NT2/D1 (cell line): Measurements from ENCODE around the gene GLTP.

Experiments used
- DNase-seq: peaks from one replicate; pipeline ENCODE4 v3.0.0-alpha.2; 2011; ENCODE audit warnings: low read depth, low spot score
- H3K27me3 ChIP-seq: 2 replicates; pipeline ENCODE4 v1.6.0; 2011; ENCODE audit warnings: mild to moderate bottlenecking; ENCODE audit not compliant: insufficient read length, insufficient read depth
- H3K36me3 ChIP-seq: 2 replicates; pipeline ENCODE4 v1.6.1; 2011; ENCODE audit warnings: mild to moderate bottlenecking, low read length, mixed read lengths; ENCODE audit not compliant: insufficient read depth, insufficient read length
- H3K4me1 ChIP-seq: 2 replicates; pipeline ENCODE4 v1.5.1; 2011; ENCODE audit not compliant: insufficient read depth, insufficient read length
- H3K4me3 ChIP-seq: 2 replicates; pipeline ENCODE4 v1.5.1; 2011; ENCODE audit warnings: low read depth; ENCODE audit not compliant: insufficient read length
- H3K9ac ChIP-seq: 2 replicates; pipeline ENCODE4 v1.6.0; 2011; ENCODE audit warnings: low read depth; ENCODE audit not compliant: insufficient read length
- H3K9me3 ChIP-seq: 2 replicates; pipeline ENCODE4 v1.5.1; 2011; ENCODE audit warnings: mild to moderate bottlenecking, low read length; ENCODE audit not compliant: insufficient read depth
- SUZ12 ChIP-seq: IDR thresholded peaks from 2 replicates; pipeline ENCODE4 v1.6.1; 2011; ENCODE audit not compliant: insufficient read length, insufficient read depth; ENCODE audit errors: extremely low read depth
- YY1 ChIP-seq: IDR thresholded peaks from 2 replicates; pipeline ENCODE4 v1.6.1; 2011; ENCODE audit not compliant: insufficient read length, insufficient read depth
- ZNF274 ChIP-seq: IDR thresholded peaks from 2 replicates; pipeline ENCODE4 v1.6.1; 2011; ENCODE audit warnings: mild to moderate bottlenecking, low read depth, low read length

The GLTP gene

DNA sequence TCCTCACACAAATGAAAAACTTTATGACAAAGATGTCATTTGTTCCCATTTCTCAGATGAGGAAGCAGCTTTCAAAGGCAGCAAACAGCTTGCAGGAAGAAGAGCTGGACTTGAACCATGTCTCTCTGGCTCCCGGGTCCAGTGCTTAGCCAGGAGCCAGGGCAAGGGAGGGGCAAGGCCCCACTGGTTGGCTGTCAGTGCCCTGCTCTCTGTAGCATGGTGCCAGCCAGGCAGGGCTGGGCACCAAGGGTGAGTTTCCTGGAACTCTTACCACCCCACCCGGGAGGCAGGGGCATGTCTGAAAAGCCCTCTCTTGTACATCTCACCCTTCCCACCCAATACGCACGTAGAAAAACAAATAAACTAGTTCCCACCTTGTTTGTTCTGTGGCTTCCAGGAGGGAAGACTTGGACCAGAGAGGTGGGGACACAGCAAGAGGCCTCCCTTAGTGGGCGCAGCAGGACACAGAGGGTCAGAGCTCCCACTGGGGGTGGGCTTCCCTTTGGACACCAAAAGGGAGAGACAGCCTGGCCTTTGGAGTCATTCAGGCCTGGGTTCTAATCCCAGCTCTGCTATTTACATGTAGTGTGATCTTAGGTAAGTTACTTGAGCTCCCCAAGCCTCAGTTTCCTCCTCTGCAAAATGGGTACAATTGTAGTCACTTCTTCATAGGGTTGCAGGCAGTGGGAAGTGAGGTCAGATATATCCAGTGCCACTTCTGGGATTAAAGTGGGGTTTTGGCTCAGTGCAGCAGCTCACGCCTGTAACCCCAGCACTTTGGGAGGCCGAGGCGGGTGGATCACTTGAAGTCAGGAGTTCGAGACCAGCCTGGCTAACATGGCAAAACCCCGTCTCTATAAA, 64.4 kb downstream of the GLTP start:
- peaks cover 13% of the 10 kb centered on the region for H3K36me3 ChIP-seq
- H3K9ac ChIP-seq: no peak overlapping the region
- H3K4me3 ChIP-seq: no peak overlapping the region
- no peaks in the 10 kb centered on the region for H3K9me3 ChIP-seq
- TF ChIP-seq SUZ12 (no peak), YY1 (no peak), ZNF274 (no peak)
- peaks cover 9% of the 10 kb centered on the region for H3K4me1 ChIP-seq
- no peaks in the 10 kb centered on the region for H3K27me3 ChIP-seq
- no peak for DNase-seq

DNA sequence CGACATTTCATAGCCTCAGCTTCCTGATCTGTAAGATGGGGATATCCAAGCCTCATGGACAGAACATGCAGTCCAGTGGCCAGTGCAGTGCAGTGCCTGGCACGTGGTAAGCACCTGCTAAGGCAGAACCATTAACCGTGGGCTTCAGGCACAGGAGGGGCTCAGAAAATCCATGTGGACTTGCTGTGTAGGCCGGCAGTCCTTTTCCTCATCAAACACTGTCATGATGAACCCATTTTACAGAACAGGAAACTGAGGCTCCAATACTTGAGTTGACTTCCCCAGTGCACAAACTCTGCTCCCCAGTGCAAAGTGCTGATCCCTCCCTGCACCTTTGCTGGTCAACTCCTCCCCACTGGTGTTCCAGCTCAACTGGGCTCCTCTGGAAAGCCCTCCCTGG, 65.1 kb downstream of the GLTP start:
- H3K9me3 ChIP-seq: no peaks in the 10 kb centered on the region
- H3K27me3 ChIP-seq: no peaks in the 10 kb centered on the region
- H3K4me3 ChIP-seq: no peak overlapping the region
- H3K9ac ChIP-seq: no peak overlapping the region
- H3K4me1 ChIP-seq: peaks cover 14% of the 10 kb centered on the region
- DNase-seq: no peak
- H3K36me3 ChIP-seq: peaks cover 13% of the 10 kb centered on the region
- TF ChIP-seq ZNF274 (no peak), SUZ12 (no peak), YY1 (no peak)

DNA sequence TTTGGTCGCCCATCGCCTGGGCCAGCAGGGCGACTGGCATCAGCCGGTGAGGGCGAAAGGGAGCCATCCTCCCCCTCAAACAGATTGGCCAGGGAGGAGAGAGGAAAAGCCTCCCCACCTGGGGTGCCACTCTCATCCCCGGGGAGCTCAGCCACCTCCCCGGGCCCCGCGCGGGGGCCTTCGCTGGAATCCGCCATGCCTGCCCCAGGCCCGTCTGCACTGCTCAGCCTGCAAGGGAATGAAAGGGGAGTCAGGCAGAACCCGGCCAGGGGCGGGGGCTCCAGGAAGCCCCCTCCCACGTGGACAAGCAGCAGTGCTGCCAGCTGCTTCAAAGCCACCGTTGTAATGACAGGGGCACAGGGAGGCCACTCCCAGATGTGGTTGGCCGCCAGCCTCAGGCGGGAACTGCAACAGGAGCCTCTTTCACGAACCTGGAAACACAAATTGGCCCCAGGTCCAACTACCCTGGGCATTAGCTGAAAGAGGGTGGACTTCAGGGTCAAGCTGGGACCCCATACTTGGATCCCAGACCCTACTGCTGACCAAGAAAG, 65.7 kb downstream of the GLTP start:
- no peak for DNase-seq
- Histone ChIP-seq H3K9ac (no peak overlapping the region), H3K4me3 (no peak overlapping the region), H3K9me3 (no peaks in the 10 kb centered on the region), H3K36me3 (peaks cover 13% of the 10 kb centered on the region), H3K27me3 (no peaks in the 10 kb centered on the region), H3K4me1 (peaks cover 14% of the 10 kb centered on the region)
- no peak for TF ChIP-seq YY1
- no peak for TF ChIP-seq SUZ12
- TF ChIP-seq ZNF274: no peak

DNA sequence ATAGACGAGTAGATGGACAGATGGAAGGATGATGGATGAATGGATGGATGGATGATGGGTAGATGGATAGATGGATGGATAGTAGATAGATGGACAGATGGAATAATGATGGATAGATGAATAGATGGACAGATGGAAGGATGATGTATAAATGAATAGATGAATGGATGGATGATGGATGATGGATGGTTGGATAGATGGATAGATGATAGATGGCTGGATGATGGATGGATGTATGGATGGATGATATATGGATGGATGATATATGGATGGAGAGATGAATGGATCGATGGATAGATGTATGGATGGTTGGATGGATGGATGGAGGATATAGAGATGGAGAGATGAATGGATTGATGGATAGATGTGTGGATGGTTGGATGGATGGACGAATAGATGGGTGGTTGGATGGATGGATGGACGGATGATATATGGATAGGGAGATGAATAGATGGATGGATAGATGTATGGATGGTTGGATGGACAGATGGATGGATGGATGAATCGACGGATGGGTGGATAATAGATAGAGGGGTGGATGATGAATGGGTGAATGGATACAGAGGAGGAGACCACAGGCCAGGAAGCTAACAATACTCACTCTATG, 66.4 kb downstream of the GLTP start:
- peaks cover 9% of the 10 kb centered on the region for H3K4me1 ChIP-seq
- H3K36me3 ChIP-seq: peaks cover 13% of the 10 kb centered on the region
- H3K9me3 ChIP-seq: no peaks in the 10 kb centered on the region
- no peak overlapping the region for H3K9ac ChIP-seq
- H3K4me3 ChIP-seq: no peak overlapping the region
- TF ChIP-seq ZNF274 (no peak), YY1 (no peak), SUZ12 (no peak)
- no peak for DNase-seq
- no peaks in the 10 kb centered on the region for H3K27me3 ChIP-seq

DNA sequence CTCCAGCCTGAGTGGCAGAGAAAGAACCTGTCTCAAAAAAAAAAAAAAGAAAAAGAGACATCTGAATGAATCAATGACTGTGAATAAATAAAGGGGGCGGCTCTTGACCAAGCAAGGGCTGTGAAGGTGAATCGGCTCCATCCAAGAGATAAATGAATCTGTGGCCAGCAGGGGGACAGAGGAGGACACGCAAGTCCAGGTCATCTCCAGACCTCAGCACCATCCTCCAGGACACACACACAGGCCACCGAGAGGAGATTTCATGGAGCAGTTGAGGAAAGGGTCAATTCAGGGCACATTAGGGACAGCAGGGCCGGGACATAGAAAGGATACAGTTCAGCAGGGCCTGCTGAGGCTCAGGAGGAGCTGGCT, 68.7 kb downstream of the GLTP start:
- H3K36me3 ChIP-seq: peaks cover 20% of the 10 kb centered on the region
- no peaks in the 10 kb centered on the region for H3K27me3 ChIP-seq
- H3K9me3 ChIP-seq: no peaks in the 10 kb centered on the region
- peaks cover 8% of the 10 kb centered on the region for H3K4me1 ChIP-seq
- no peak overlapping the region for H3K4me3 ChIP-seq
- DNase-seq: no peak
- no peak overlapping the region for H3K9ac ChIP-seq
- TF ChIP-seq ZNF274 (no peak), YY1 (no peak), SUZ12 (no peak)

DNA sequence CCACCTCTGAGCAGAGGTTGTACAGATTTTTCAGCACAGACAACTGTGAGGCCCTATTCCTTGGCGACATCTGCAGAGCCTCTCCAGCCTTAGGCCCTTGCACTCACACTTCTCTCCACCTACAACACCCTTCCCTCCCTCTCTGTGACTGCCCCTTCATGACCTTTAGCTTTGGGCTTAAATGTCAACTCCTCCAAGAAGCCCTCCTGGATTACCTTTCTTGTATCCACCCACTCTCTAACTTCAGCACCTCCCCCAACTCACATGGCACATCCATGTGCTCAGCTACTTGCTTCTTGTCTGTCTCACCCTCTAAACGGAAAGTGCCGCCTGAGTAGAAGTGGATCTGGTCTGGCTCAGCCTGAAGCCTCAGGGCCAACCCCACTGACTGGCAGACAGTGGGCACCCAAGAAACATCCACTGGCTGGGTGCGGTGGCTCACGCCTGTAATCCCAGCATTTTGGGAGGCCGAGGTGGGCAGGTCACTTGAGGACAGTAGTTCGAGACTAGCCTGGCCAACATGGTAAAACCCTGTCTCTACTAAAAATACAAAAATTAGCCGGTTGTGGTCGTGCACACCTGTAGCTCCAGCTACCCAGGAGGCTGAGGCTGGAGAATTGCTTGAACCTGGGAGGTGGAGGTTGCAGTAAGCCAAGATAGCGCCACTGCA, 69.3 kb downstream of the GLTP start:
- no peak for DNase-seq
- TF ChIP-seq YY1 (no peak), SUZ12 (no peak), ZNF274 (no peak)
- Histone ChIP-seq H3K36me3 (peaks cover 20% of the 10 kb centered on the region), H3K9ac (no peak overlapping the region), H3K9me3 (no peaks in the 10 kb centered on the region), H3K4me3 (no peak overlapping the region), H3K27me3 (no peaks in the 10 kb centered on the region), H3K4me1 (peaks cover 8% of the 10 kb centered on the region)
